GM19099 (cell line): ENCODE results near the gene HRCT1.

Source experiments
- POLR2A ChIP-seq: IDR thresholded peaks from 3 replicates; pipeline ENCODE4 v1.6.1; 2011; ENCODE audit warnings: low read depth; ENCODE audit not compliant: insufficient read length; ENCODE audit errors: extremely low read depth

HRCT1 gene

DNA sequence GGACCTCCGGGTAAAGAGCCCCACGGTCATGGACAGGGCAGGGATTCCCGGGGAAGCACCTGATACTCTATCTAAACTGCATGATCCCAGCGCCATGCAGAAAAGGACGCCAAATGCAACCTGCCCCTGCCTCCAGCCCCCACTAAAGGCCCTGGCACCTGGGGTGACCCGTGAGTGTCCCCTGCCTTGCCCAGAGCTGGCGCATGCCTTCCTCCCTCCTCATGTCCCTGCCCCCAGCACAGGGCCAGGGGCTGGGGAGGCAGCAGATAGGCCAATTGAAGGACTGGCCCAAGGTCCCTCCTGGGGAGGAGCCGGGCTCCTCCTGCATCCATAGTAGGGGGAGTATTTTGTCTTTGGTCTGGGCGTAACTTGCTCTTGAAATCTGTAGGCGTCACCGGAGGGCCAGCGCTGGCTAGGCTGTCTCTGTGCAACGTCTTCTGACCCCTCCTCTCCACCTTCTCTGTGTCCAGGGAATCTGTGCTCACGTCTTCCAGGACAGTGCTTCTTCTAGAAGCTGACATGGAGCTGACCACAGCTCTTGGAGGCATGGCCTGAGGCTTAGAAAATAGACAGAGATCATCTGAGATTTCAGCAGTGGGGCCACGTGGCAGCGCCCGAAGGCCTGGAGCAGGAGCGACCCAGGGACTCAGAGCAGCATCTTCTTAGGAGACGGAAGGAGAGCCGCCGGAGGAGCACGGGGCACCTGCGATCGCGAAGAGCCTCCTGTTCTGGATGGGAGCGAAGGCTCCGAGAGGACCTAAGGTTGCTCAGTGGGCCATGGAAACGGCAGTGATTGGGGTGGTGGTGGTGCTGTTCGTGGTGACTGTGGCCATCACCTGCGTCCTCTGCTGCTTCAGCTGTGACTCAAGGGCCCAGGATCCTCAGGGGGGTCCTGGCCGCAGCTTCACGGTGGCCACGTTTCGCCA is 3.9 kb downstream of the HRCT1 start:
- TF ChIP-seq POLR2A, result no peak

GRCh38 chr9:35910613-35911359 is 4.8 kb downstream of the HRCT1 start:
- no peak for TF ChIP-seq POLR2A

DNA sequence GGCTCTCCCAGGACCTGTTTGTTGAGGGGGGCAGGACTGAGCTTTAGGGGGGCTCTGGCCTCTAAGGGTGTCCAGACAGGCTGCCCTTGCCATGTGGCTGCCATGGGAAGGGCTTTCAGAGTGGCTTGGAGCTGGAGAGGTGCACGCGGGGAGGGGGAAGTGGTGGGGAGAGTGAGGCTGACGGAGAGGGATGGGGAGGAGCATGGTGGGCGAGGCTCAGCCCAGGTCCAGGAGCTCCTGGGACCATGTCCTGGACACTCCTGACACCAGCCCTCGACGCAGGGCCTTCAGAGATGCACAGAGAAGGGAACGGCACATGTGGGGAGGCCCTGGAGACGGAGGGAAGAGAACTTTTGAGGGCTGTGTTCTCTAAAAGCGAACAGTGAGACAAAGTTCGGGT is 5.7 kb downstream of the HRCT1 start:
- no peak for TF ChIP-seq POLR2A

- TF ChIP-seq POLR2A, result no peak
These were observed 6.9 kb downstream of the HRCT1 start for GRCh38 chr9:35912791-35913400.

GRCh38 chr9:35914301-35914807 is 8.4 kb downstream of the HRCT1 start:
- no peak for TF ChIP-seq POLR2A

DNA sequence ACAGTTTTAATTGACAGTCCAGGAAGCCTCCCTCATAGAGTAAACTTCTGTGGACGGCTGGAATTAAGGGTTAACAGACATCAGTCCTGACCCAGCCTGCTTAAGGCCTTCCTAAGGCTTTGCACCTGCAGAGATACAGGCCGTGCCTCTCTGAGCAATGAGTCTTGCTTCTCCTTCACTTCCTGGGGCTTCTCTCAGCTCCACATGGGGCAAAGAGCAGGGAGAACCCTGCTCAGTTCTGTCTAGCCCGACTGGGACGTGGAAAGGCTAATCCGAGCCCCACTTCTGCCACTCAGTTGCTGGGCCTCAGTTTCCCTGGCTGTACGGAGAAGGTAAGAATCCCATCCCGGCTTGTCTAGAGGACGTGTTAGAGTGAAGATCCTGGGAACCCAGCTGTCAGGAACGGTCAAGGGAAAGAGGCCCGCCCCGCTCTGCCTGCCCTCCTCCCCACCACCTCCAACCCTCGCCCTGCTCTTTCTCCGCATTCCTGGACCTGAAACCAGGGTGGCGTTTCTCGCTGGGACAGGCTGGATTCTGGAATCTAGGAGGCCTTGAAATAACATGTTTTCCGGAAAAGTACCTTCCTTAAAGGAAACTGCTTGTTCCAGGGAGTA is 9.8 kb downstream of the HRCT1 start:
- TF ChIP-seq POLR2A, result no peak

DNA sequence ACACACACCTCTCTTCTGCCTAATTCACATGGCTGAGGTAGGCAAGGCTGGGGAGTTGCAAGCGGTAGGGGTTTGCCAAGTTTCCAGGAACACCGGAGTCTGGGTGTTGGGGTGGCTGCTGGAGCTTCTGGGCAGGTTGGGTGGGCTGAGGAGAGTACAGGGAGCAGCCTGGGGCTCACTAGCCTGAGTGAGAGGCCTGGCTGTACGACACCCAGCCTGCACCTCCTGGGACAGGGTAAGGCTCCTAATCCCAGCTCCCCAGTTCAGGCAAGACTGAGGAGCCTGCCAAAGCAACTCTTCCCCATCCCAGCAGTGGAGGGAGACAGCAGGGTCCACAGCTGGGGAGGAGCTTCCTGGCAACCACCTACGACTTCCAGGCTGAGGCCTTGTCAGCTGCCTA is 11.3 kb downstream of the HRCT1 start:
- TF ChIP-seq POLR2A, result no peak

GRCh38 chr9:35918780-35919179 is 12.8 kb downstream of the HRCT1 start:
- no peak for TF ChIP-seq POLR2A

DNA sequence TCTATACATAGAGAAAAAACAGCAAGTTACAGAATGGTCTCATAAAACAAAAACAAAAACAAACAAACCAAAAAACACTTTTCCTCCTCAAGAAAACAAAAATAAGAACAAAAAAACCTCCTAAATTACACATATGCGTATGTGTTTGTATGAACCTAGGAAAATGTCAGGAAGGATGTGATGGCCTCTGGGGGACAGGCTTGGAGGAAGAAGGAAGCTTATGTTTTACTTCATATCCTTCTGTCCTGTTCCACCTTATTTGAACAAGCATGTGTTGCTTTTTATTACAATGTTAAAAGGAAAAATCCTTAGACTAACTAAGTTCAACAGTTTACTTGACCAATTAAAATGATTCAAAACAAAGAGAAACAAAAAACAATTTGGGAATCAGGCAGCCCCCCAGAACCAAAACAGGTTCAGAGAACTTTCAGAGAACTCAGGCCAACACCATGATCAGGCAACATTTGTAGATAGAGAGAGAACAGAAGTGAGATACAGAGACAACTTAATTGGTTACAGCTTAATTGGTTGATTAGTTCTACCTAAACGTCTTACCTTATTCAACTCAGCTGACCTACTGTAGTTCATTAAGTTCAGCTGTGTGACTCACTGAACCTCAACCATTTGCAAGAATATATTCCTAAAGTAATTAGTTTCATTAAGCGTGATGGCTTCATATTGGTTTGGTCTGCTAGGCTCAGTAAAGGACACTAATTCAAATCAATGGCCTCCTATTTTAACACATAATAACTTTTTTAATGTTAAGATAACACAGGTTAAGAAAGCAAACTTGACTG is 13.4 kb downstream of the HRCT1 start:
- TF ChIP-seq POLR2A, result no peak

GRCh38 chr9:35920051-35920620 is 14.1 kb downstream of the HRCT1 start:
- no peak for TF ChIP-seq POLR2A

- TF ChIP-seq POLR2A, result no peak
These were observed 17.6 kb downstream of the HRCT1 start for GRCh38 chr9:35923598-35923926.

- no peak for TF ChIP-seq POLR2A
These were observed 18.1 kb downstream of the HRCT1 start for GRCh38 chr9:35923927-35924763.
